ENCODE results near the gene SHOX.

SHOX gene

DNA sequence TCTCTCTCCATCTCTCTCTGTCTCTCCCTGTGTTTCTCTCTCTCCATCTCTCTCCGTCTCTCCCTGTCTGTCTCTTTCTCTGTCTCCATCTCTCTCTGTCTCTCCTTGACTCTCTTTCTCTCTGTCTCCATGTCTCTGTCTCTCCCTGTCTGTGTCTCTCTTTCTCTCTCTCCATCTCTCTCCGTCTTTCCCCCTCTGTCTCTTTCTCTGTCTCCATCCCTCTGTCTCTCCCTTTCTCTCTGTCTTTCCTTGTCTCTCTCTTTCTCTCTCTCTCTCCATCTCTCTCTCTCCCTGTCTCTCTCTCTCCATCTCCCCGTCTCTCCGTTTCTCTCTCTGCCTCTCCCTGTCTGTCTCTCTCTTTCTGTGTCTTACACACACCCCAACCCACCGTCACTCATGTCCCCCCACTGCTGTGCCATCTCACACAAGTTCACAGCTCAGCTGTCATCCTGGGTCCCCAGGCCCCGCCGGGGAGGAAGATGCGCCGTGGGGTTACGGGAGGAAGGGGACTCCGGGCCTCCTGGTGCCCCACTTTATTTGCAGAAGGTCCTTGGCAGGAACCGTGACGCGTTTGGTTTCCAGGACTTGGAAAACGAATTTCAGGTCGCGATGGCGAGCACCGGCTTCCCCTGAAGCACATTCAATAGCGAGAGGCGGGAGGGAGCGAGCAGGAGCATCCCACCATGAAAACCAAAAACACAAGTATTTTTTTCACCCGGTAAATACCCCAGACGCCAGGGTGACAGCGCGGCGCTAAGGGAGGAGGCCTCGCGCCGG is 1.2 kb upstream of the SHOX start:
- no peak overlapping the region for H2BK120ac ChIP-seq (ENCODE audit: low read depth, low read length)
- no peak overlapping the region for H2BK15ac ChIP-seq (ENCODE audit: low read depth, poor library complexity, severe bottlenecking)
- no peak overlapping the region for H2AK5ac ChIP-seq (ENCODE audit: low read length, severe bottlenecking)
- no peak overlapping the region for H3K4me3 ChIP-seq (ENCODE audit: insufficient read depth in 1 of 2, low read depth in 1 of 2, low read length in 2 of 2)
- H3K23ac ChIP-seq (ENCODE audit: low read length in 2 of 2) = no peak overlapping the region
- H4K8ac ChIP-seq (ENCODE audit: low read length) = no peak overlapping the region
- H3K9me3 ChIP-seq (ENCODE audit: control insufficient read depth, low read length) = no peaks in the 10 kb centered on the region
- peaks cover 73 to 76% of the 10 kb centered on the region in 2 experiments for H3K27me3 ChIP-seq (ENCODE audit: control insufficient read depth in 1 of 2, insufficient read depth in 1 of 2, low read length in 2 of 2)
- DNase-seq = no peak
- no peak overlapping the region for H3K9ac ChIP-seq (ENCODE audit: low read length)
- no peak overlapping the region for H2AFZ ChIP-seq (ENCODE audit: low read depth, low read length)
- H4K91ac ChIP-seq (ENCODE audit: low read length) = no peak overlapping the region
- H3K4ac ChIP-seq (ENCODE audit: low read depth in 1 of 2, low read length in 2 of 2) = no peak overlapping the region
- no peak overlapping the region for H3K14ac ChIP-seq (ENCODE audit: low read length in 2 of 2)
- H3K27ac ChIP-seq (ENCODE audit: low read length, poor library complexity, severe bottlenecking) = no peak overlapping the region
- no peak overlapping the region for H3K4me2 ChIP-seq (ENCODE audit: low read length, poor library complexity, severe bottlenecking)
- peaks cover 2% of the 10 kb centered on the region for H3K4me1 ChIP-seq (ENCODE audit: control insufficient read depth, insufficient read depth, low read depth, low read length)
- no peak overlapping the region for H2BK12ac ChIP-seq (ENCODE audit: low read length in 2 of 2)
- 7% methylated on average over 30 of the region's 30 CpGs for WGBS
- H2BK5ac ChIP-seq (ENCODE audit: low read depth, low read length, poor library complexity, severe bottlenecking) = no peak overlapping the region
- no peaks in the 10 kb centered on the region for H3K79me1 ChIP-seq (replicated peaks; ENCODE audit: low read length, poor library complexity, severe bottlenecking)
- H3K36me3 ChIP-seq (ENCODE audit: control insufficient read depth in 1 of 2, insufficient read depth in 2 of 2, low read depth in 1 of 2, low read length in 2 of 2) = no peaks in the 10 kb centered on the region
- H3K18ac ChIP-seq (ENCODE audit: low read depth in 1 of 2, low read length in 2 of 2) = no peak overlapping the region

DNA sequence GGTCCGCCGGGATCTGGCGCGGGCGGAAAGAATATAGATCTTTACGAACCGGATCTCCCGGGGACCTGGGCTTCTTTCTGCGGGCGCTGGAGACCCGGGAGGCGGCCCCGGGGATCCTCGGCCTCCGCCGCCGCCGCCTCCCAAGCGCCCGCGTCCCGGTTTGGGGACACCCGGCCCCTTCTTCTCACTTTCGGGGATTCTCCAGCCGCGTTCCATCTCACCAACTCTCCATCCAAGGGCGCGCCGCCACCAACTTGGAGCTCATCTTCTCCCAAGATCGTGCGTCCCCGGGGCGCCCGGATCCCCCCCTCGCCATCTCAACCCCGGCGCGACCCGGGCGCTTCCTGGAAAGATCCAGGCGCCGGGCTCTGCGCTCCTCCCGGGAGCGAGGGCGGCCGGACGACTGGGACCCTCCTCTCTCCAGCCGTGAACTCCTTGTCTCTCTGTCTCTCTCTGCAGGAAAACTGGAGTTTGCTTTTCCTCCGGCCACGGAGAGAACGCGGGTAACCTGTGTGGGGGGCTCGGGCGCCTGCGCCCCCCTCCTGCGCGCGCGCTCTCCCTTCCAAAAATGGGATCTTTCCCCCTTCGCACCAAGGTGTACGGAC is 482 bp upstream of the SHOX start:
- Histone ChIP-seq H3K4me2 (ENCODE audit: low read length, poor library complexity, severe bottlenecking) (no peak overlapping the region), H2BK12ac (ENCODE audit: low read length in 2 of 2) (no peak overlapping the region), H3K4me1 (ENCODE audit: control insufficient read depth, insufficient read depth, low read depth, low read length) (peaks cover 2% of the 10 kb centered on the region), H3K79me1 (replicated peaks; ENCODE audit: low read length, poor library complexity, severe bottlenecking) (no peaks in the 10 kb centered on the region), H2BK5ac (ENCODE audit: low read depth, low read length, poor library complexity, severe bottlenecking) (no peak overlapping the region), H3K27me3 (ENCODE audit: control insufficient read depth in 1 of 2, insufficient read depth in 1 of 2, low read length in 2 of 2) (peaks cover 75 to 79% of the 10 kb centered on the region in 2 experiments), H3K36me3 (ENCODE audit: control insufficient read depth in 1 of 2, insufficient read depth in 2 of 2, low read depth in 1 of 2, low read length in 2 of 2) (no peaks in the 10 kb centered on the region), H3K9ac (ENCODE audit: low read length) (no peak overlapping the region), H3K4ac (ENCODE audit: low read depth in 1 of 2, low read length in 2 of 2) (no peak overlapping the region), H3K18ac (ENCODE audit: low read depth in 1 of 2, low read length in 2 of 2) (no peak overlapping the region), H3K27ac (ENCODE audit: low read length, poor library complexity, severe bottlenecking) (no peak overlapping the region), H2AFZ (ENCODE audit: low read depth, low read length) (no peak overlapping the region), H3K4me3 (ENCODE audit: insufficient read depth in 1 of 2, low read depth in 1 of 2, low read length in 2 of 2) (no peak overlapping the region), H2AK5ac (ENCODE audit: low read length, severe bottlenecking) (no peak overlapping the region), H4K8ac (ENCODE audit: low read length) (no peak overlapping the region), H3K9me3 (ENCODE audit: control insufficient read depth, low read length) (no peaks in the 10 kb centered on the region), H3K23ac (ENCODE audit: low read length in 2 of 2) (no peak overlapping the region), H3K14ac (ENCODE audit: low read length in 2 of 2) (no peak overlapping the region), H4K91ac (ENCODE audit: low read length) (no peak overlapping the region), H2BK120ac (ENCODE audit: low read depth, low read length) (no peak overlapping the region), H2BK15ac (ENCODE audit: low read depth, poor library complexity, severe bottlenecking) (no peak overlapping the region)
- 3% methylated on average over 51 of the region's 62 CpGs for WGBS
- no peak for DNase-seq

DNA sequence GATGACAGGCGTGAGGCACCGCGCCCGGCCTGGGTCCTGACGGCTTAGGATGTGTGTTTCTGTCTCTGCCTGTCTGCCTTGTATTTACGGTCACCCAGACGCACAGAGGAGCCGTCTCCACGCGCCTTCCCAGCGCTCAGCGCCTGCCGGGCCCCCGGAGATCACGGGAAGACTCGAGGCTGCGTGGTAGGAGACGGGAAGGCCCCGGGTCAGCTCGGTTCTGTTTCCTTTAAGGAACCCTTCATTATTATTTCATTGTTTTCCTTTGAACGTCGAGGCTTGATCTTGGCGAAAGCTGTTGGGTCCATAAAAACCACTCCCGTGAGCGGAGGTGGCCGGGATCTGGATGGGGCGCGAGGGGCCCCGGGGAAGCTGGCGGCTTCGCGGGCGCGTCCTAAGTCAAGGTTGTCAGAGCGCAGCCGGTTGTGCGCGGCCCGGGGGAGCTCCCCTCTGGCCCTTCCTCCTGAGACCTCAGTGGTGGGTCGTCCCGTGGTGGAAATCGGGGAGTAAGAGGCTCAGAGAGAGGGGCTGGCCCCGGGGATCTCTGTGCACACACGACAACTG is 1.3 kb downstream of the SHOX start:
- no peak overlapping the region for H3K9ac ChIP-seq (ENCODE audit: low read length)
- no peak overlapping the region for H3K23ac ChIP-seq (ENCODE audit: low read length in 2 of 2)
- H3K27me3 ChIP-seq (ENCODE audit: control insufficient read depth in 1 of 2, insufficient read depth in 1 of 2, low read length in 2 of 2) = peaks cover 76 to 82% of the 10 kb centered on the region in 2 experiments
- H2BK5ac ChIP-seq (ENCODE audit: low read depth, low read length, poor library complexity, severe bottlenecking) = no peak overlapping the region
- H2AFZ ChIP-seq (ENCODE audit: low read depth, low read length) = no peak overlapping the region
- no peak overlapping the region for H3K27ac ChIP-seq (ENCODE audit: low read length, poor library complexity, severe bottlenecking)
- H3K4me2 ChIP-seq (ENCODE audit: low read length, poor library complexity, severe bottlenecking) = no peak overlapping the region
- H3K4me1 ChIP-seq (ENCODE audit: control insufficient read depth, insufficient read depth, low read depth, low read length) = peaks cover 2% of the 10 kb centered on the region
- no peaks in the 10 kb centered on the region for H3K36me3 ChIP-seq (ENCODE audit: control insufficient read depth in 1 of 2, insufficient read depth in 2 of 2, low read depth in 1 of 2, low read length in 2 of 2)
- no peak overlapping the region for H3K4me3 ChIP-seq (ENCODE audit: insufficient read depth in 1 of 2, low read depth in 1 of 2, low read length in 2 of 2)
- no peak overlapping the region for H2BK120ac ChIP-seq (ENCODE audit: low read depth, low read length)
- H3K14ac ChIP-seq (ENCODE audit: low read length in 2 of 2) = no peak overlapping the region
- no peak overlapping the region for H2AK5ac ChIP-seq (ENCODE audit: low read length, severe bottlenecking)
- H3K79me1 ChIP-seq (replicated peaks; ENCODE audit: low read length, poor library complexity, severe bottlenecking) = no peaks in the 10 kb centered on the region
- H4K91ac ChIP-seq (ENCODE audit: low read length) = no peak overlapping the region
- H3K18ac ChIP-seq (ENCODE audit: low read depth in 1 of 2, low read length in 2 of 2) = no peak overlapping the region
- 2% methylated on average over 44 of the region's 44 CpGs for WGBS
- no peak overlapping the region for H2BK12ac ChIP-seq (ENCODE audit: low read length in 2 of 2)
- DNase-seq = no peak
- no peak overlapping the region for H4K8ac ChIP-seq (ENCODE audit: low read length)
- H2BK15ac ChIP-seq (ENCODE audit: low read depth, poor library complexity, severe bottlenecking) = no peak overlapping the region
- H3K4ac ChIP-seq (ENCODE audit: low read depth in 1 of 2, low read length in 2 of 2) = no peak overlapping the region
- no peaks in the 10 kb centered on the region for H3K9me3 ChIP-seq (ENCODE audit: control insufficient read depth, low read length)

DNA sequence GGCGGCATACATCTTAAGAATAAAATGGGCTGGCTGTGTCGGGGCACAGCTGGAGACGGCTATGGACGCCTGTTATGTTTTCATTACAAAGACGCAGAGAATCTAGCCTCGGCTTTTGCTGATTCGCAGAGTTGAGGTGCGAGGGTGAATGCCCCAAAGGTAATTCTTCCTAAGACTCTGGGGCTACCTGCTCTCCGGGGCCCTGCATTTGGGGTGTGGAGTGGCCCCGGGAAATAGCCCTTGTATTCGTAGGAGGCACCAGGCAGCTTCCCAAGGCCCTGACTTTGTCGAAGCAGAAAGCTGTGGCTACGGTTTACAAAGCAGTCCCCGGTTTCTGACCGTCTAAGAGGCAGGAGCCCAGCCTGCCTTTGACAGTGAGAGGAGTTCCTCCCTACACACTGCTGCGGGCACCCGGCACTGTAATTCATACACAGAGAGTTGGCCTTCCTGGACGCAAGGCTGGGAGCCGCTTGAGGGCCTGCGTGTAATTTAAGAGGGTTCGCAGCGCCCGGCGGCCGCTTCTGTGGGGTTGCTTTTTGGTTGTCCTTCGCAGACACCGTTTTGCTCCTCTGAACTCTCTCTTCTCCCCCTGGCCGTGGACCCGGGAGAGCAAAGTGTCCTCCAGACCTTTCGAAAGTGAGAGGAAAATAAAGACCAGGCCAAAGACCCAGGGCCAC is 1.9 kb downstream of the SHOX start:
- no peak overlapping the region for H3K18ac ChIP-seq (ENCODE audit: low read depth in 1 of 2, low read length in 2 of 2)
- no peaks in the 10 kb centered on the region for H3K79me1 ChIP-seq (replicated peaks; ENCODE audit: low read length, poor library complexity, severe bottlenecking)
- no peak overlapping the region for H4K91ac ChIP-seq (ENCODE audit: low read length)
- H2BK5ac ChIP-seq (ENCODE audit: low read depth, low read length, poor library complexity, severe bottlenecking) = no peak overlapping the region
- no peak overlapping the region for H4K8ac ChIP-seq (ENCODE audit: low read length)
- H3K9ac ChIP-seq (ENCODE audit: low read length) = no peak overlapping the region
- H2BK120ac ChIP-seq (ENCODE audit: low read depth, low read length) = no peak overlapping the region
- no peak for DNase-seq
- no peak overlapping the region for H3K14ac ChIP-seq (ENCODE audit: low read length in 2 of 2)
- no peak overlapping the region for H2BK15ac ChIP-seq (ENCODE audit: low read depth, poor library complexity, severe bottlenecking)
- no peak overlapping the region for H3K4me2 ChIP-seq (ENCODE audit: low read length, poor library complexity, severe bottlenecking)
- H3K23ac ChIP-seq (ENCODE audit: low read length in 2 of 2) = no peak overlapping the region
- H3K4ac ChIP-seq (ENCODE audit: low read depth in 1 of 2, low read length in 2 of 2) = no peak overlapping the region
- no peak overlapping the region for H2AFZ ChIP-seq (ENCODE audit: low read depth, low read length)
- 5% methylated on average over 30 of the region's 30 CpGs for WGBS
- H3K4me1 ChIP-seq (ENCODE audit: control insufficient read depth, insufficient read depth, low read depth, low read length) = peaks cover 2% of the 10 kb centered on the region
- no peak overlapping the region for H3K27ac ChIP-seq (ENCODE audit: low read length, poor library complexity, severe bottlenecking)
- H3K36me3 ChIP-seq (ENCODE audit: control insufficient read depth in 1 of 2, insufficient read depth in 2 of 2, low read depth in 1 of 2, low read length in 2 of 2) = no peaks in the 10 kb centered on the region
- H2BK12ac ChIP-seq (ENCODE audit: low read length in 2 of 2) = no peak overlapping the region
- no peak overlapping the region for H2AK5ac ChIP-seq (ENCODE audit: low read length, severe bottlenecking)
- peaks cover 76 to 82% of the 10 kb centered on the region in 2 experiments for H3K27me3 ChIP-seq (ENCODE audit: control insufficient read depth in 1 of 2, insufficient read depth in 1 of 2, low read length in 2 of 2)
- no peak overlapping the region for H3K4me3 ChIP-seq (ENCODE audit: insufficient read depth in 1 of 2, low read depth in 1 of 2, low read length in 2 of 2)
- H3K9me3 ChIP-seq (ENCODE audit: control insufficient read depth, low read length) = no peaks in the 10 kb centered on the region
